ENCODE data around the gene CPLX3. TPM values are rescaled to one million over a fixed set of nuclear protein-coding genes. Genes with fewer than 3 reads are reported as not detected.

The CPLX3 gene
- total RNA-seq, 1 donor from 2014 or later: not detected

GRCh38 chr15:74788042-74788682, 38.3 kb upstream of the CPLX3 start:
- DNase-seq (ENCODE audit: low spot score): no peak

GRCh38 chr15:74788683-74789151, 37.7 kb upstream of the CPLX3 start:
- no peak for DNase-seq (ENCODE audit: low spot score)

GRCh38 chr15:74789171-74789631, 37.2 kb upstream of the CPLX3 start:
- no peak for DNase-seq (ENCODE audit: low spot score)

GRCh38 chr15:74789741-74790079, 36.7 kb upstream of the CPLX3 start:
- no peak for DNase-seq (ENCODE audit: low spot score)

- DNase-seq (ENCODE audit: low spot score): no peak
These were observed 36.1 kb upstream of the CPLX3 start for GRCh38 chr15:74790080-74790916.

GRCh38 chr15:74791007-74791406, 35.4 kb upstream of the CPLX3 start:
- no peak for DNase-seq (ENCODE audit: low spot score)

GRCh38 chr15:74791667-74792066, 34.8 kb upstream of the CPLX3 start:
- no peak for DNase-seq (ENCODE audit: low spot score)

GRCh38 chr15:74792227-74793016, 34.0 kb upstream of the CPLX3 start:
- no peak for DNase-seq (ENCODE audit: low spot score)

GRCh38 chr15:74793135-74794028, 33.0 kb upstream of the CPLX3 start:
- DNase-seq (ENCODE audit: low spot score): no peak

GRCh38 chr15:74794248-74794969, 32.0 kb upstream of the CPLX3 start:
- no peak for DNase-seq (ENCODE audit: low spot score)

- no peak for DNase-seq (ENCODE audit: low spot score)
These were observed 31.5 kb upstream of the CPLX3 start for GRCh38 chr15:74794970-74795349.

GRCh38 chr15:74795966-74796625, 30.3 kb upstream of the CPLX3 start:
- no peak for DNase-seq (ENCODE audit: low spot score)

- no peak for DNase-seq (ENCODE audit: low spot score)
These were observed 27.8 kb upstream of the CPLX3 start for GRCh38 chr15:74798388-74799254.

- no peak for DNase-seq (ENCODE audit: low spot score)
These were observed 27.1 kb upstream of the CPLX3 start for GRCh38 chr15:74799255-74799855.

GRCh38 chr15:74799856-74800558, 26.4 kb upstream of the CPLX3 start:
- DNase-seq (ENCODE audit: low spot score): peak; percentile 75

- DNase-seq (ENCODE audit: low spot score): no peak
These were observed 25.8 kb upstream of the CPLX3 start for GRCh38 chr15:74800559-74801094.

GRCh38 chr15:74801311-74801997, 25.0 kb upstream of the CPLX3 start:
- DNase-seq (ENCODE audit: low spot score): no peak

Data from mucosa of gallbladder (tissue), 1 donor.